HEK293 (cell line): ENCODE data around the gene NANOGP8.

Experiments
- CTCF ChIP-seq: fragments of 450-650 bp; formaldehyde crosslinking; IDR thresholded peaks from 2 replicates; pipeline ENCODE4 v1.5.1; 2016; ENCODE audit warnings: missing biosample characterization, missing genetic modification characterization
- HOXD13 ChIP-seq: sonication (generic); formaldehyde crosslinking; IDR thresholded peaks from 2 replicates; pipeline ENCODE4 v1.8.0; 2022; ENCODE audit warnings: missing genetic modification reagents, borderline replicate concordance
- REST ChIP-seq: fragments of 450-650 bp; formaldehyde crosslinking; IDR thresholded peaks from 2 replicates; pipeline ENCODE4 v1.5.1; 2016; ENCODE audit warnings: missing biosample characterization, missing genetic modification characterization

GRCh38 chr15:35117543-35118265 lies 32.6 kb upstream of the NANOGP8 start:
- TF ChIP-seq CTCF (no peak), HOXD13 (no peak), REST (tag by site-specific recombination) (no peak)
